Spleen (tissue), 7 donors: ENCODE data around the gene C2orf69.

ENCODE experiments used
- CTCF ChIP-seq, 11 experiments: fragments of 200-600 bp in 7 of 11; fragments of 450-650 bp in 4 of 11; sonication (generic) in 4 of 11; IDR thresholded peaks in 8 of 11; conservative IDR thresholded peaks in 3 of 11; 1 replicate in 7 of 11; 2 replicates in 4 of 11; pipeline versions ENCODE4 v1.4.0 to v1.8.0; 2016 to 2021; ENCODE audit warnings: antibody characterized with exemption in 11 of 11, inconsistent platforms in 4 of 11, mild to moderate bottlenecking in 1 of 11
- POLR2A ChIP-seq, 3 donors: fragments of 450-650 bp; IDR thresholded peaks; one replicate each; pipeline ENCODE4 v1.5.1; 2017; ENCODE audit warnings: antibody characterized with exemption in 3 of 3, mild to moderate bottlenecking in 1 of 3
- POLR2AphosphoS5 ChIP-seq, 3 donors: sonication (generic); formaldehyde crosslinking; IDR thresholded peaks; one replicate each; pipeline ENCODE4 v1.5.1; 2017; ENCODE audit warnings: antibody characterized with exemption in 3 of 3
- donor health status: DM: no; HTN: no; CAD: no; lungs with moderate emphysema.
- donor health status: DM: no; HTN: no; CAD: no.
- donor health status: DM: no; HTN: no; CAD: no.

- TF ChIP-seq POLR2A (IDR thresholded peaks at IDR 0.05) (no peak), CTCF (IDR thresholded peaks at IDR 0.05 in 8 of 11, conservative IDR thresholded peaks at IDR 0.05 in 3 of 11) (no peak), POLR2AphosphoS5 (IDR thresholded peaks at IDR 0.05) (no peak)
These were observed 22.4 kb downstream of the C2orf69 start for GRCh38 chr2:199933466-199933865.
